Gastrocnemius medialis (tissue), 4 donors: Measurements from ENCODE around the gene CPSF3.

ENCODE experiments used
- POLR2A ChIP-seq, 2 donors: fragments of 450-650 bp; IDR thresholded peaks; one replicate each; pipeline ENCODE4 v1.6.1; 2017; ENCODE audit warnings: antibody characterized with exemption in 2 of 2, mild to moderate bottlenecking in 2 of 2, moderate library complexity in 2 of 2
- TF ChIP-seq, protein P1 (sequence below), 5 experiments: fragments of 450-650 bp in 3 of 5; fragments of 200-600 bp in 2 of 5; sonication (generic) in 2 of 5; IDR thresholded peaks in 4 of 5; conservative IDR thresholded peaks in 1 of 5; 1 replicate in 4 of 5; 2 replicates in 1 of 5; pipeline ENCODE4 v1.5.1; 2016 to 2019; ENCODE audit warnings: antibody characterized with exemption in 5 of 5, mild to moderate bottlenecking in 3 of 5, moderate library complexity in 3 of 5

DNA sequence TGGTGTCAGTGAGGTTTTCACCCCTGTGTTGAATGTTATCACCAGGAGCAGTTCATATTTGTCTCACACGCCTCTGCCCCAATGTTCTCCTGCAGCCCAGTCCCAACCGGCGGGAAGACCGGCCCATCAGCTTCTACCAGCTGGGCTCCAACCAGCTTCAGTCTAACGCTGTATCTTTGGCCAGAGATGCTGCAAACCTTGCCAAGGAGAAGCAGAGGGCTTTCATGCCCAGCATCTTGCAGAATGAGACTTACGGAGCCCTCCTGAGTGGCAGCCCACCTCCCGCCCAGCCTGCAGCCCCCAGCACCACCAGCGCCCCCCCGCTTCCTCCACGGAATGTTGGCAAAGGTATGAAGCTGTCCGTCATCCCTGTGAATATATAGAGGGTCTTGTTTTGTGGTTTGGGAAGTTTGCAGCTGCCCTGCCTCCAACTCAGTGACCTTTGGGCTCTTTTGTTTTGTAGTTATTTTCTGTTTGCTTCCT is 35.2 kb upstream of the CPSF3 start:
- TF ChIP-seq, protein P1, sequence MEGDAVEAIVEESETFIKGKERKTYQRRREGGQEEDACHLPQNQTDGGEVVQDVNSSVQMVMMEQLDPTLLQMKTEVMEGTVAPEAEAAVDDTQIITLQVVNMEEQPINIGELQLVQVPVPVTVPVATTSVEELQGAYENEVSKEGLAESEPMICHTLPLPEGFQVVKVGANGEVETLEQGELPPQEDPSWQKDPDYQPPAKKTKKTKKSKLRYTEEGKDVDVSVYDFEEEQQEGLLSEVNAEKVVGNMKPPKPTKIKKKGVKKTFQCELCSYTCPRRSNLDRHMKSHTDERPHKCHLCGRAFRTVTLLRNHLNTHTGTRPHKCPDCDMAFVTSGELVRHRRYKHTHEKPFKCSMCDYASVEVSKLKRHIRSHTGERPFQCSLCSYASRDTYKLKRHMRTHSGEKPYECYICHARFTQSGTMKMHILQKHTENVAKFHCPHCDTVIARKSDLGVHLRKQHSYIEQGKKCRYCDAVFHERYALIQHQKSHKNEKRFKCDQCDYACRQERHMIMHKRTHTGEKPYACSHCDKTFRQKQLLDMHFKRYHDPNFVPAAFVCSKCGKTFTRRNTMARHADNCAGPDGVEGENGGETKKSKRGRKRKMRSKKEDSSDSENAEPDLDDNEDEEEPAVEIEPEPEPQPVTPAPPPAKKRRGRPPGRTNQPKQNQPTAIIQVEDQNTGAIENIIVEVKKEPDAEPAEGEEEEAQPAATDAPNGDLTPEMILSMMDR (IDR thresholded peaks at IDR 0.05 in 4 of 5, conservative IDR thresholded peaks at IDR 0.05 in 1 of 5) = no peak
- TF ChIP-seq POLR2A (IDR thresholded peaks at IDR 0.05) = no peak
